Muscle layer of colon (tissue), 2 donors: Measurements from ENCODE around the gene KRTAP10-4.

Experiments used
- H3K27ac ChIP-seq: one replicate; pipeline ENCODE4 v1.7.0; 2013; ENCODE audit warnings: low read depth, mild to moderate bottlenecking, low read length, moderate library complexity
- H3K27me3 ChIP-seq, 2 donors: one replicate each; pipeline ENCODE4 v1.7.0; 2013; ENCODE audit warnings: low read length in 2 of 2, mild to moderate bottlenecking in 2 of 2; ENCODE audit not compliant: insufficient read depth in 2 of 2, control insufficient read depth in 1 of 2
- H3K36me3 ChIP-seq: one replicate; pipeline ENCODE4 v1.7.0; 2013; ENCODE audit warnings: mild to moderate bottlenecking, low read length; ENCODE audit not compliant: insufficient read depth
- H3K4me1 ChIP-seq: one replicate; pipeline ENCODE4 v1.7.0; 2013; ENCODE audit warnings: mild to moderate bottlenecking, low read length; ENCODE audit not compliant: insufficient read depth
- H3K4me3 ChIP-seq, 2 donors: one replicate each; pipeline ENCODE4 v1.7.0; 2013; ENCODE audit warnings: low read length in 2 of 2, low read depth in 1 of 2, mild to moderate bottlenecking in 1 of 2, moderate library complexity in 1 of 2
- H3K9ac ChIP-seq: one replicate; pipeline ENCODE4 v1.7.0; 2013; ENCODE audit warnings: low read length
- H3K9me3 ChIP-seq: one replicate; pipeline ENCODE4 v1.7.0; 2013; ENCODE audit warnings: mild to moderate bottlenecking, low read length
- donor health status: abdominal sarcoma.
- donor health status: Adenocarcinoma of cecum.

KRTAP10-4 gene

GRCh38 chr21:44619886-44620285, 46.4 kb downstream of the KRTAP10-4 start:
- Histone ChIP-seq H3K27ac (no peak overlapping the region), H3K9ac (no peak overlapping the region), H3K36me3 (no peaks in the 10 kb centered on the region)

GRCh38 chr21:44623575-44623974, 50.0 kb downstream of the KRTAP10-4 start:
- Histone ChIP-seq H3K27me3 (peaks cover 0 to 14% of the 10 kb centered on the region in 2 donors), H3K36me3 (no peaks in the 10 kb centered on the region), H3K9me3 (no peaks in the 10 kb centered on the region), H3K27ac (no peak overlapping the region), H3K4me3 (no peak overlapping the region), H3K9ac (no peak overlapping the region), H3K4me1 (no peaks in the 10 kb centered on the region)

More at GRCh38 chr21:44619886-44620285, 46.4 kb downstream of the KRTAP10-4 start:
- Histone ChIP-seq H3K27me3 (peaks cover 0 to 7% of the 10 kb centered on the region in 2 donors), H3K9me3 (no peaks in the 10 kb centered on the region), H3K4me3 (no peak overlapping the region), H3K4me1 (no peaks in the 10 kb centered on the region)
